Fibroblast of pulmonary artery (primary cell): Measurements from ENCODE around the gene GSS.

ENCODE experiments used
- DNase-seq: peaks from one replicate; pipeline ENCODE4 v3.0.0-alpha.2; 2010; ENCODE audit warnings: low read depth
- H3K4me3 ChIP-seq: replicated peaks from 2 replicates; pipeline ENCODE4 v1.5.1; 2011; ENCODE audit warnings: low read depth, mild to moderate bottlenecking, control low read depth, low read length, moderate library complexity
- CTCF ChIP-seq: IDR thresholded peaks from 2 replicates; pipeline ENCODE4 v1.5.1; 2011; ENCODE audit warnings: mild to moderate bottlenecking, control low read depth, low read length, inconsistent platforms; ENCODE audit errors: missing control alignments

GSS gene

GRCh38 chr20:34968042-34968775, 12.6 kb upstream of the GSS start:
- TF ChIP-seq CTCF = no peak
- DNase-seq = no peak
- H3K4me3 ChIP-seq = no peak overlapping the region

- no peak overlapping the region for H3K4me3 ChIP-seq
- no peak for TF ChIP-seq CTCF
- no peak for DNase-seq
Observed at GRCh38 chr20:34967421-34967820, 11.8 kb upstream of the GSS start.

GRCh38 chr20:34965051-34965450, 9.4 kb upstream of the GSS start:
- DNase-seq = no peak
- no peak for TF ChIP-seq CTCF
- H3K4me3 ChIP-seq = no peak overlapping the region

- no peak overlapping the region for H3K4me3 ChIP-seq
- no peak for DNase-seq
- no peak for TF ChIP-seq CTCF
Observed at GRCh38 chr20:34964486-34964885, 8.9 kb upstream of the GSS start.

- no peak for TF ChIP-seq CTCF
- no peak for DNase-seq
- H3K4me3 ChIP-seq = no peak overlapping the region
Observed at GRCh38 chr20:34956751-34957472, 1.3 kb upstream of the GSS start.

GRCh38 chr20:34956041-34956458, 444 bp upstream of the GSS start:
- TF ChIP-seq CTCF = no peak
- DNase-seq = no peak
- peak overlapping the region; percentile 85 for H3K4me3 ChIP-seq
